ENCODE data around the gene FOXL3.

The FOXL3 gene

GRCh38 chr7:338295-339061 is 48.5 kb downstream of the FOXL3 start:
- no peak for DNase-seq (ENCODE audit: low read depth in 2 of 2)

- DNase-seq (ENCODE audit: low read depth in 2 of 2), result no peak
Measured at GRCh38 chr7:339062-339342, 49.0 kb downstream of the FOXL3 start.

- DNase-seq (ENCODE audit: low read depth in 2 of 2), result no peak
Measured at GRCh38 chr7:339696-340095, 49.7 kb downstream of the FOXL3 start.

DNA sequence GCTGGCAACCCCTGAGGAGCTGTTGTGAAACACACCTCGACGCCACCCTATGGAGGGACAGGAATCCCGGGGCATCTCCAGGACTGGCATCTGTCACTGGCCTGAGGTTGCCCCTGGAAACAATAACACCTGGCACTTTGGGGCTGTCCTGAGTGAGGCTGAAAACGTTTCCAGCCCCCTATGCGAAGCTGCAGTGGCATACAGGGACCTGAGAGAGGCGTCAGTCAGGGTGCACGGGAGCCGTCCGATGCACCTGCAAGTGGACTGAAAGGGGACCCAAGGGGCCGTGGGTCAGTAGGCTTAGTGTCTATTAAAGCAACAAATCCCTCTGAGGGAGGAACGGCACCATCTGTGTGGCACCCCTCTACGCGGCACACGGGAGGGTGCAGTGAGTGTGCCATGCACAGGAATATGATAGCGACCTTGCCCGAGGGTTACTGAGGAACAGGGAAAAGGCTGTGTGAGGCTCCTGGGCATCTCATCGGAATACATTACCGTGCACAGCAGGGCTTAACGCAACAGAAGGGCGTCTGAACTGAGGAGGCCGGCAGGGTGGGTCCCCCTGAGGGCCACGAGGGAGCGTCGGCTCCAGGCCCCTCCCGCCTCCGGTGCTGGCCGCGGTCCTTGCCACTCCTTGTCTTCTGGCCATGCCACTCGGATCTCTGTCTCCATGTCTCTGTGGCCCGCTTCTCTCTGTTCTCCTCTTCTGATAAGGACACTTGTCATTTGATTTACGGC is 50.4 kb downstream of the FOXL3 start:
- DNase-seq (ENCODE audit: low read depth in 2 of 2), result no peak
